Activated CD8-positive, alpha-beta memory T cell treated with anti-CD3 and anti-CD28 coated beads, Interleukin-2, amount 50 U/mL, for 1 hour (primary cell): Measurements from ENCODE around the gene PRKCZ.

ENCODE experiments used
- DNase-seq: peaks from one replicate; pipeline ENCODE4 v3.0.0-alpha.2; 2020; ENCODE audit errors: extremely low read depth

PRKCZ gene

DNA sequence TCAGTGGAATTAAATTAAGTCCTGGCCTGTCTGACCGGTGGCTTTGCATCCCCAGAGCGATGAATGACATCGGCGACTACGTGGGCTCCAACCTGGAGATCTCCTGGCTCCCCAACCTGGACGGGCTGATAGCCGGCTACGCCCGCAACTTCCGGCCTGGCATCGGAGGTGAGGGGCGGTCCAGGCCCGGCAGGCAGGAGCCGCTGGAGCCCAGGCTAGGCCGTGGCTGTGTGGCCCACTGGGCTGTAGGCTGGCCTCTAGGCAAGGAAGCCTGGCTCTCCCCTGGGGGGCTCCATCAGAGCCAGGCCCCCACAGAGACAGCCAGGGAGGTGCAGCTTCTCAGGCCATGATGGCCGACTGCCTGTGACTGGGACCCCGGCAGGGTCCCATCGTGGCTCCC is 25.3 kb upstream of the PRKCZ start:
- DNase-seq = no peak

DNA sequence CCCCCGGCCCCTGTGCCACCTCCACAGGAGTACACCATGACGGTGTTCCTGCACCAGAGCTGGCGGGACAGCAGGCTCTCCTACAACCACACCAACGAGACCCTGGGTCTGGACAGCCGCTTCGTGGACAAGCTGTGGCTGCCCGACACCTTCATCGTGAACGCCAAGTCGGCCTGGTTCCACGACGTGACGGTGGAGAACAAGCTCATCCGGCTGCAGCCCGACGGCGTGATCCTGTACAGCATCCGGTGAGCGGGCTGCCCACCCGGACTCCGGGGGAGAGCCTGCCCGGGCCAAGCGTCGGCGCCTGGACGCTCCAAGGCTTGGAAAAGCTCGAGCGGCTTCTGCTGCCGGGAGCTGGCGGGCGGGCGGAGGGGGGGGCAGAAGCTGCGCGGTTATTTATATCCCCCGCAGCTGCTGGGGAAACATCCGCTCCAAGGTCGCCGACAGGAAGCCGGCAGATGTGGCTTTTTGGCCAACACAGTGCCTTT is 24.7 kb upstream of the PRKCZ start:
- DNase-seq = no peak

- no peak for DNase-seq
These were observed 22.1 kb upstream of the PRKCZ start for GRCh38 chr1:2027961-2028583.

DNA sequence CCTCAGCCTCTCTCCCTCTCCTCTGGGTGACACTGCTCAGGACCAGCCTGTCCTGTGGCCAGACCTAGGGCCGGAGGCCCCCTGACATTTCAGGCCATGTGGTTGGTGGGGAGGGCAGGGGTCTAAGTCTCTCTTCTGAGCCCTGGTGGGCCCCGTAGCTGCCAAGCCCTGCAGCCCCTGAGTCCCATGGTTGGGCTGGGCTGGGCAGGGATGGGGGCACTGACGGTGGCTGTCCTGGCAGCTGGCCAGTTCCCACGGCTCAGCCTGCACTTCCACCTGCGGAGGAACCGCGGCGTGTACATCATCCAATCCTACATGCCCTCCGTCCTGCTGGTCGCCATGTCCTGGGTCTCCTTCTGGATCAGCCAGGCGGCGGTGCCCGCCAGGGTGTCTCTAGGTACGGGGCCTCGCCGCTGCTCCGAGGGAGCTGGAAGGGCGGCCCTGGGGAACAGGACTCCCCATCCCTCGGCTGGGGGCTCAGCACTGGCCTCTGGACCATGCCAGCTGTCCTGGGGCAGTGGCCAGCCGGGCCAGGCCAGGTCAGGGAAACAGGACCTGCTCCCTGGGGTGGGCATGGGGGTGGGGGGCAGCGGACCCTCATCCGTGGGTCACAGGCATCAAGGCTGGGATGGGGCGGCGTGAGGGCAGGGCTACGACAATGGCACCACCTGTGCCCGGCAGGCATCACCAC is 21.2 kb upstream of the PRKCZ start:
- DNase-seq = no peak

DNA sequence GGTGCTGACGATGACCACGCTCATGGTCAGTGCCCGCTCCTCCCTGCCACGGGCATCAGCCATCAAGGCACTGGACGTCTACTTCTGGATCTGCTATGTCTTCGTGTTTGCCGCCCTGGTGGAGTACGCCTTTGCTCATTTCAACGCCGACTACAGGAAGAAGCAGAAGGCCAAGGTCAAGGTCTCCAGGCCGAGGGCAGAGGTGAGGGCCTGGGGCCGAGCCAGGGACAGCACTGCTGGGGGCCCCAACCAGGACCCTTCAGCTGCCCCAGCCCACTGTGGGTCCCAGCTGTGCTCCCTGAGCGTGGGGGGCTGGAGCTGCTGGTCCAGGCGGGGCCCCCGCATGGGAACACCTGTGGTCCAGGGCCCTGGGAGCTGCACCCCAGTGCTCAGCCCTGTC is 20.6 kb upstream of the PRKCZ start:
- no peak for DNase-seq

GRCh38 chr1:2030076-2030871 is 19.9 kb upstream of the PRKCZ start:
- no peak for DNase-seq

DNA sequence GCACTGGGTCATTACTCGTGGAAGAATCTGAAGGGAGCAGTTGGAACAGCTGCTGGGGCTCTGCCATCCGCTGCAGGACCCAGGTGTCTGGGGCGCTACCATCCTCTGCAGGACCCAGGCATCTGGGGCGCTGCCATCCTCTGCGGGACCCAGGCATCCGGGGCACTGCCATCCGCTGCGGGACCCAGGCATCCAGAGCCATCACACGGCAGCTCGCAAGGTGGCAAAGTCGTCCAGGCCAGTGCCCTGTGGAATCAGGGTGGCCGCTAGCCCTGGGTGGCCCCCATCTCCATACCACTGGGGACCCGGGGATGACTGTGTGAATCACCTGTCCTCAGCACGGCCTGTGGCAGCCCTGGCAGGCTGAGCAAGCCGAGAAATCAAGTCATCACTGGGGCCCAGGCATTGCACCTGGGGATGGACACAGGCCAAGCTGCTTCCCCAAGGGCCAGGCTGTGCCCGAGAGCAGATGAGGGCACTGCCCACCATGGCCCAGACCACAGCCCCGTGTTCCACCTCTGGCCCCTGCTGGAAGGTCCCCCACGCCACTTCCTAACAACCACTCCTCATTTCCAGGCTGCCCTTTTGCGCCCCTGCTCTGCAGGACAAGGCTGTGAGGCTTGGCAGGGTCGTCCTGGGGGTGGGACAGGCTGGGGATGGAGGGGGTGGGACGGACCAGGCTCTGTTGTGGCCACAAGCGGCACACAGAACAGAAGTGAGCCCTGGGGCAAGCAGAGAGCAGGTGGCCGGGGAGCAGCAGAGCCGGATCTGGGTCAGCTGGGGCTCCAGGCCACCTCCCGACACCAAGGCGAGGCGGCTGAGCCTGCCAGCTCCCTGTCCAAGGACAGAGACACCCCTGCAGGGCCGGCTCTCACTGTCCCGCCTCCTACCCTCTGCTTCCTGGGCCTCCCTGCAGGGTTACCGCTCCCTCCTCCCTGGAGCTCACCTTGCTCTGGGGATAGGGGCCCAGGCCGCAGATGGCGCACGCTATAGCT is 18.4 kb upstream of the PRKCZ start:
- no peak for DNase-seq

GRCh38 chr1:2032737-2033136 is 17.5 kb upstream of the PRKCZ start:
- no peak for DNase-seq

GRCh38 chr1:2033165-2033564 is 17.0 kb upstream of the PRKCZ start:
- DNase-seq = no peak

DNA sequence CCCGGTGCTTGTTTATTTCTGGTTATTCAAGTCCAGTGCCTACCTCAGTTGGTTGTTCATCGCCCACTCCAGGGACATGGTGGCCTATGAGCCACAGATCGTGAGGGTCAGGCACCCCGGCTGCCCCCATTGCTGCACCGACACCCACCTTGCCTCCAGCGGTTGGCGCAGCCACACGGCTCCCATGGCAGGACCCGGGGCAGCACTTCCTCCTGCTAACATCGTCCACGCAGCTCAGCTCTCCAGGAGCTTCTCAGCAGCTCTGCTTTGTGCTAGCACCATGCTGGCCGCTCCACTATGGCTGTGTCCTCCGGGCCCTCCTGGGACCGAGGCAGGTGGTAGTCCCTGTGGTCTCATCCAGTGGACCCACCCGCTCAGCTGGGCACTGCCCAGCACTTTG is 13.9 kb upstream of the PRKCZ start:
- DNase-seq = no peak

- no peak for DNase-seq
These were observed 12.8 kb upstream of the PRKCZ start for GRCh38 chr1:2037314-2037979.

DNA sequence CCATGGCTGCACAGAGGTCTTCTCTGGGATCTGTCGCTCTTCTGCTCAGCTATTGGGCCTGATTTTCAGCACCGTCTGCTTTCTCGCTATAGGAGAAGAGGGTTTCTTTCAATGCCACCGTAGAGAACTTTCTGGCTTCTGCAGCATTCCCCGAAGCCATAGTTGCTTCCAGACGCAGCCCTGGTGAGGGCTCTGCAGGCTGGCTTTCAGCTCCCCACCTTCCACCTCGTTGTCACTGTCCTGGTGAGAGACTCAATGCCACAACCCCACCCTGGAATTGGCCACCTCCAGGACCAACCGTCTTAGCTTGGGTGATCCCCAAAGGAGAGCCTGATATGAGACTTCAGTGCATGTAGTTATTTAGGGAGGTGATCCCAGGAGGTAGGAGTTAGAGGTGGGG is 12.0 kb upstream of the PRKCZ start:
- no peak for DNase-seq

DNA sequence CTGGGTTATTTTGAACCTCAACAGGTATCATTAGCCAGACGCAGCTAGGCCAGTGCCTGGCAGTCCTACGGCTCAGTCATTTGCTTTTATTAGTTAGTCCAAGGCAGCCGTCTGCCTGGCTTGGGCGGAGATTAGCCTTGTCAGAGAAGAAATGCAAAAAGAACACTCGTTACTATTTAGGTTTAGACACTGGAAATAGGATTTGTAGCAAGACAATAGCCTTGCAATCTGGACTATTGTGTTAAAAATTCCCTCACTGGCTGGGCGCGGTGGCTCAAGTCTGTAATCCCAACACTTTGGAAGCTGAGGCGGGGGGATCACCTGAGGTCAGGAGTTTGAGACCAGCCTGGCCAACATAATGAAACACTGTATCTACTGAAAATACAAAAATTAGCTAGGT is 11.0 kb upstream of the PRKCZ start:
- no peak for DNase-seq

GRCh38 chr1:2041305-2041704 is 8.9 kb upstream of the PRKCZ start:
- DNase-seq = no peak

DNA sequence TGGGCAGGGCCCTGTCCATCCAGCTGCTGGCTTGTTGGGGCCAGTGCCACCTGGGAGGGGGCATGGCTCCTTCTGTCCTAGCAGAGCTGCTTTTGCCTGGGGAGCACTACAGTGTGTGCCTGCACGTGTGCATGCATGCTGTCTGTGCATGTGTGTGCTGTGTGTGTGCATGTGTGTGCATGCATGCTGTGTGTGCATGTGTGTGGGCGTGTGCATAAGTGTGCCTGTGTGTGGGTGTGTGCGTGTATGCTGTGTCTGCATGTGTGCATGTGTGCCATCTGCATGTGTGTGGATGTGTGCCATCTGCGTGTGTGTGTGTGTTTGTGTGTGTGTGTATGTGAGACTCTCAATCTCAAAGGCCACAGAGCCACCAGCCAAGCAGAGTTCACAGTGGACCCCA is 8.3 kb upstream of the PRKCZ start:
- no peak for DNase-seq

- DNase-seq = no peak
These were observed 7.1 kb upstream of the PRKCZ start for GRCh38 chr1:2042830-2043773.

DNA sequence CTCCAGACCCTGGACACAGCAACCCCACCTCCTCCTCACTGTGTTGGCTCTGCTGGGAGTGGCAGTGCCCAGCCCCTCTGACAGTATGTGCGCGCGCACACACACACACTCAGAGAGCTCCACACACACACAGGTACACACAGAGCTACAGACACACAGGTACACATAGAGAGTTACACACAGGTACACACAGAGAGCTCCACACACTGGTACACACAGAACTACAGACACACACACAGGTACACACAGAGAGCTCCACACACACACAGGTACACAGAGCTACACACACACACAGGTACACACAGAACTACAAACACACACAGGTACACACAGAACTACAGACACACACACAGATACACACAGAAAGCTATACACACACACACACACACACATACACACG is 6.3 kb upstream of the PRKCZ start:
- DNase-seq = no peak

- DNase-seq = no peak
These were observed 5.5 kb upstream of the PRKCZ start for GRCh38 chr1:2044510-2045319.
